Measurements from ENCODE around the gene CAPS.

DNA sequence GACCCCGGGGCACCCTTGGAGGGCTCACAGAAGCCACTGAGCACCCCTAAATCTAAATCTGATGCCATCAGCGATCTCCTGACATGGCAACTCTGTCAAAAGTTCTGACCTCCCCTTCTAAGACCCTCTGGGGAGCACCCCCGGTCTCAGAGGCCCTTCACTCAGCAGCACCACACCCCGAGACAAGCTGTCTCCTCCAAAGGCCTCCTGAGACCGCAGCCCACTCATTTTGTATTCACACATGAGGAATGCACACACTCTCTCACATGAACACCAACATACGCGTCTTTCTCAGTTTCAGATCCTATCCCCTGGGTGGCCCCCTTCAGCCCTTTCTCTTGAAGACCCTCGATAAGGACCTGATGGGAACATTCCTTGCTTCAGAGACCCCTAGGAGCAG lies 13.1 kb upstream of the CAPS start:
- TF ChIP-seq PBX3 (IDR thresholded peaks at IDR 0.05) = no peak
- no peak for TF ChIP-seq FOXS1 (CRISPR knock-in tag; IDR thresholded peaks at IDR 0.05)
- TF ChIP-seq RAD21 (conservative IDR thresholded peaks at IDR 0.05 in 1 of 2, IDR thresholded peaks at IDR 0.05 in 1 of 2) = no peak
- TF ChIP-seq MAFK (IDR thresholded peaks at IDR 0.05; ENCODE audit: partially characterized antibody) = no peak
- no peak for TF ChIP-seq KDM1A (IDR thresholded peaks at IDR 0.05; ENCODE audit: low read depth)
- TF ChIP-seq CHD2 (IDR thresholded peaks at IDR 0.05; ENCODE audit: low read length, partially characterized antibody) = no peak
- TF ChIP-seq CTCF (IDR thresholded peaks at IDR 0.05) = no peak
- no peak for TF ChIP-seq USF2 (IDR thresholded peaks at IDR 0.05)
- TF ChIP-seq MAX (IDR thresholded peaks at IDR 0.05) = no peak
- TF ChIP-seq RFX5 (IDR thresholded peaks at IDR 0.05) = no peak
- TF ChIP-seq SREBF2 (IDR thresholded peaks at IDR 0.05) = no peak
- TF ChIP-seq NFE2L2 (conservative IDR thresholded peaks at IDR 0.05; ENCODE audit: low read length) = no peak
